A673 (cell line): ENCODE measurements around the gene AHCY.

Experiments
- CTCF ChIP-seq: fragments of 300-800, 200-600 bp; sonication (generic); conservative IDR thresholded peaks from 2 replicates; pipeline ENCODE4 v1.5.1; 2017; ENCODE audit warnings: low read depth, mild to moderate bottlenecking, antibody characterized with exemption, low read length, moderate library complexity, mixed read lengths
- EZH2 ChIP-seq: fragments of 200-600 bp; sonication (generic); IDR thresholded peaks from 2 replicates; pipeline ENCODE4 v1.6.1; 2017; ENCODE audit warnings: borderline replicate concordance, low read depth, mild to moderate bottlenecking, mixed read lengths, antibody characterized with exemption, low read length; ENCODE audit not compliant: poor library complexity, severe bottlenecking

GRCh38 chr20:34285450-34285849, 17.7 kb downstream of the AHCY start:
- TF ChIP-seq CTCF: no peak
- no peak for TF ChIP-seq EZH2
